ENCODE data around the gene BEX4.
"Not testable (repeated sequence)": the region's sequence is repeated elsewhere in the genome, so short reads cannot be mapped to it uniquely, and the experiment has no call there.

Gene BEX4

GRCh38 chrX:103187953-103188475 is 26.9 kb upstream of the BEX4 start:
- no peaks in the 10 kb centered on the region for H4K20me1 ChIP-seq (ENCODE audit: insufficient read depth, low read length, poor library complexity, severe bottlenecking)
- no peaks in the 10 kb centered on the region for H3K9me3 ChIP-seq (ENCODE audit: insufficient read depth, low read depth, low read length)
- H3K27me3 ChIP-seq (ENCODE audit: insufficient read depth, low read length, poor library complexity, severe bottlenecking) = no peaks in the 10 kb centered on the region
- H3K9ac ChIP-seq (ENCODE audit: low read depth, low read length, poor library complexity, severe bottlenecking) = no peak overlapping the region
- no peaks in the 10 kb centered on the region for H3K9me2 ChIP-seq (replicated peaks; ENCODE audit: low read depth, low read length)
- H3K4me1 ChIP-seq (ENCODE audit: insufficient read depth, low read length, poor library complexity, severe bottlenecking) = no peaks in the 10 kb centered on the region
- no peaks in the 10 kb centered on the region for H3K79me2 ChIP-seq (ENCODE audit: insufficient read depth, low read length)
- TF ChIP-seq EZH2phosphoT487 (IDR thresholded peaks at IDR 0.05; ENCODE audit: borderline replicate concordance) (no peak), CTCF (conservative IDR thresholded peaks at IDR 0.05; ENCODE audit: low read length) (no peak)
- H3K36me3 ChIP-seq (ENCODE audit: insufficient read depth, low read length) = no peaks in the 10 kb centered on the region
- H2AFZ ChIP-seq (ENCODE audit: low read length) = no peak overlapping the region
- no peak overlapping the region for H3K4me3 ChIP-seq (ENCODE audit: low read length, poor library complexity, severe bottlenecking)
- H3K4me2 ChIP-seq (ENCODE audit: low read depth, low read length, poor library complexity, severe bottlenecking) = no peak overlapping the region
- H3F3A ChIP-seq (ENCODE audit: low read depth) = no peaks in the 10 kb centered on the region

DNA sequence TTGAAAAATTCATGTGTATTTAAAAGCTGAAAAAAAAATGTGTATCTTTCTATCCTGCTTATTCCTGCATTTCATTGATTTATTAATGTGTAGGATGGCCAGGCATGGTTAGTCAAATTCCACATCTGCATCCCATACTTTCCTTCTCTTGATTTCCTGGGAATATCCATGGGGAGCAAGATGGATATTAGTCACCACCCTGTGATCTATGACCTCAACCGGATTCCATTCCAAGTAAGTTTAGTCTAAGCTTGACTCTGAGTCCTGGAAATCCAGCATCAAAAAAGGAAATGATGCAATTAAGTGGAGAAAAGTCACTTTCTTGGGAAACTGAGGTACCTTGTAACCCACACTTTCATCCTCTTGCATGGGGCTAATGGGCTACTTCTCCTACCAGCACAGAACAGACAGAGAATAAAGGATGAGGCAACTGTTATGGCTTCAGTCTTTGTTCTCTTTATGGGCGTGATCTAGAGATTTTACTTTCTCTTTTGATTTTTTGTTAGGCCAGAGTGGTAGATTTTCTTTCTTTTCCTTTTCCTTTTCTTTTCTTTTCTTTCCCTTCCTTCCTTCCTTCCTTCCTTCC is 17.1 kb upstream of the BEX4 start:
- Histone ChIP-seq H3F3A (ENCODE audit: low read depth) (no peaks in the 10 kb centered on the region), H3K4me1 (ENCODE audit: insufficient read depth, low read length, poor library complexity, severe bottlenecking) (no peaks in the 10 kb centered on the region), H3K9ac (ENCODE audit: low read depth, low read length, poor library complexity, severe bottlenecking) (no peak overlapping the region), H3K9me2 (replicated peaks; ENCODE audit: low read depth, low read length) (no peaks in the 10 kb centered on the region), H3K4me3 (ENCODE audit: low read length, poor library complexity, severe bottlenecking) (no peak overlapping the region), H2AFZ (ENCODE audit: low read length) (peak overlapping the region; percentile 56; the same call in 1 of the 2 replicates), H3K27me3 (ENCODE audit: insufficient read depth, low read length, poor library complexity, severe bottlenecking) (no peaks in the 10 kb centered on the region), H3K4me2 (ENCODE audit: low read depth, low read length, poor library complexity, severe bottlenecking) (peak overlapping the region; percentile 37), H3K79me2 (ENCODE audit: insufficient read depth, low read length) (no peaks in the 10 kb centered on the region), H4K20me1 (ENCODE audit: insufficient read depth, low read length, poor library complexity, severe bottlenecking) (no peaks in the 10 kb centered on the region), H3K9me3 (ENCODE audit: insufficient read depth, low read depth, low read length) (no peaks in the 10 kb centered on the region), H3K36me3 (ENCODE audit: insufficient read depth, low read length) (no peaks in the 10 kb centered on the region)
- TF ChIP-seq EZH2phosphoT487 (IDR thresholded peaks at IDR 0.05; ENCODE audit: borderline replicate concordance) (no peak), CTCF (conservative IDR thresholded peaks at IDR 0.05; ENCODE audit: low read length) (no peak)

- H2AFZ ChIP-seq (ENCODE audit: low read length); H3K9ac ChIP-seq (ENCODE audit: low read depth, low read length, poor library complexity, severe bottlenecking); H3F3A ChIP-seq (ENCODE audit: low read depth); H3K4me1 ChIP-seq (ENCODE audit: insufficient read depth, low read length, poor library complexity, severe bottlenecking); H3K9me3 ChIP-seq (ENCODE audit: insufficient read depth, low read depth, low read length); H3K4me2 ChIP-seq (ENCODE audit: low read depth, low read length, poor library complexity, severe bottlenecking); H3K36me3 ChIP-seq (ENCODE audit: insufficient read depth, low read length); H3K27me3 ChIP-seq (ENCODE audit: insufficient read depth, low read length, poor library complexity, severe bottlenecking); H3K4me3 ChIP-seq (ENCODE audit: low read length, poor library complexity, severe bottlenecking); H4K20me1 ChIP-seq (ENCODE audit: insufficient read depth, low read length, poor library complexity, severe bottlenecking); H3K9me2 ChIP-seq (replicated peaks; ENCODE audit: low read depth, low read length); H3K79me2 ChIP-seq (ENCODE audit: insufficient read depth, low read length): not testable (repeated sequence)
Observed at GRCh38 chrX:103198668-103199067, 16.2 kb upstream of the BEX4 start.

DNA sequence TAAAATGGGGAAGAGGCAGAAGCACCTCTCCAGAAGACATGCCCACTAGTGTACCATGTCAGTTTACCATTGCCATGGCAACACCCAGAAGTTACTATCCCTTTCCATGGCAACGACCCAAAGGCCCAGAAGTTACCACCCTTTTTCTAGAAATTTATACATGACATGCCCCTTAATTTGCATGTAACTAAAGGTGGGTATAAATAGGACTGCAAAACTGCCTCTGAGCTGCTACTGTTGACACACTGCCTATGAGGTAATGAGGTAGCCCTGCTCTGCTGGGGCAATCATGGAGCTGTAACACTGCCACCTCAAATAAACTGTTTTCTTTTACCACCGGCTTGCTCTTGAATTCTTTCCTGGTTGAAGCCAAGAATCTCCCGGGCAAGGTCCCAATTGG is 13.9 kb upstream of the BEX4 start:
- Histone ChIP-seq H3K9me2 (replicated peaks; ENCODE audit: low read depth, low read length) (no peaks in the 10 kb centered on the region), H3K4me2 (ENCODE audit: low read depth, low read length, poor library complexity, severe bottlenecking) (no peak overlapping the region), H3K9me3 (ENCODE audit: insufficient read depth, low read depth, low read length) (no peaks in the 10 kb centered on the region), H3K4me1 (ENCODE audit: insufficient read depth, low read length, poor library complexity, severe bottlenecking) (no peaks in the 10 kb centered on the region), H3F3A (ENCODE audit: low read depth) (no peaks in the 10 kb centered on the region), H3K79me2 (ENCODE audit: insufficient read depth, low read length) (no peaks in the 10 kb centered on the region), H3K9ac (ENCODE audit: low read depth, low read length, poor library complexity, severe bottlenecking) (no peak overlapping the region), H3K27me3 (ENCODE audit: insufficient read depth, low read length, poor library complexity, severe bottlenecking) (no peaks in the 10 kb centered on the region), H3K4me3 (ENCODE audit: low read length, poor library complexity, severe bottlenecking) (no peak overlapping the region), H4K20me1 (ENCODE audit: insufficient read depth, low read length, poor library complexity, severe bottlenecking) (no peaks in the 10 kb centered on the region), H2AFZ (ENCODE audit: low read length) (no peak overlapping the region), H3K36me3 (ENCODE audit: insufficient read depth, low read length) (no peaks in the 10 kb centered on the region)
- TF ChIP-seq CTCF (conservative IDR thresholded peaks at IDR 0.05; ENCODE audit: low read length) (no peak), EZH2phosphoT487 (IDR thresholded peaks at IDR 0.05; ENCODE audit: borderline replicate concordance) (no peak)
